ENCODE results near the gene ZDHHC17. TPM values are rescaled to one million over a fixed set of nuclear protein-coding genes. Genes with fewer than 3 reads are reported as not detected.

ZDHHC17 gene
- total RNA-seq, 1 experiment from 2014 or later, result 31.4 TPM

DNA sequence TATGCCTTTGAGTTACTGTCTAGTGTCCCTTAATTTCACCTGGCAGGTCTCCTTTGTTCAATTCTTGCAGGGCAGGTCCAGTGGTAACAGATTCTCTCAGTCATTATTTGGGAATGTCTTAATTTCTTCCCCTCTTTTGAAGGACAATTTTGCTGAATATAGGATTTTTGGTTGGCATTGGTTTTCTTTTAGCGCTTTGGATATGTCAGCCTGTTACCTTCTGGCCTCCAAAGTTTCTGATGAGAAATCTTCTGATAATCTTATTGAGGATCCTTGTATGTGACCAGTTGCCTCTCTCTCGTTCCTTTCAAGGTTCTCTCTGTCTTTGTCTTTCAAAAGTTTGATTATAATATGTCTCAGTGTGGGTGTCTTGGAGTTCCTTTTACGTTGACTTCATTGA lies 38.1 kb downstream of the ZDHHC17 start:
- Mint-ChIP-seq H3K27ac (ENCODE audit: unreplicated experiment) (no peak overlapping the region), H3K27me3 (ENCODE audit: unreplicated experiment) (no peaks in the 10 kb centered on the region), H3K4me3 (ENCODE audit: low read depth, unreplicated experiment) (no peak overlapping the region), H3K4me1 (ENCODE audit: low read depth, unreplicated experiment) (no peaks in the 10 kb centered on the region), H3K36me3 (ENCODE audit: insufficient read depth, unreplicated experiment) (no peaks in the 10 kb centered on the region), H3K9me3 (ENCODE audit: low read depth, unreplicated experiment) (peaks cover 3% of the 10 kb centered on the region)
- BruUV-seq (replicated peaks), result no TSS peak
- intact Hi-C loops (cut with micrococcal nuclease; ENCODE audit: unreplicated experiment), result no loop called here
- TF ChIP-seq, protein P1, sequence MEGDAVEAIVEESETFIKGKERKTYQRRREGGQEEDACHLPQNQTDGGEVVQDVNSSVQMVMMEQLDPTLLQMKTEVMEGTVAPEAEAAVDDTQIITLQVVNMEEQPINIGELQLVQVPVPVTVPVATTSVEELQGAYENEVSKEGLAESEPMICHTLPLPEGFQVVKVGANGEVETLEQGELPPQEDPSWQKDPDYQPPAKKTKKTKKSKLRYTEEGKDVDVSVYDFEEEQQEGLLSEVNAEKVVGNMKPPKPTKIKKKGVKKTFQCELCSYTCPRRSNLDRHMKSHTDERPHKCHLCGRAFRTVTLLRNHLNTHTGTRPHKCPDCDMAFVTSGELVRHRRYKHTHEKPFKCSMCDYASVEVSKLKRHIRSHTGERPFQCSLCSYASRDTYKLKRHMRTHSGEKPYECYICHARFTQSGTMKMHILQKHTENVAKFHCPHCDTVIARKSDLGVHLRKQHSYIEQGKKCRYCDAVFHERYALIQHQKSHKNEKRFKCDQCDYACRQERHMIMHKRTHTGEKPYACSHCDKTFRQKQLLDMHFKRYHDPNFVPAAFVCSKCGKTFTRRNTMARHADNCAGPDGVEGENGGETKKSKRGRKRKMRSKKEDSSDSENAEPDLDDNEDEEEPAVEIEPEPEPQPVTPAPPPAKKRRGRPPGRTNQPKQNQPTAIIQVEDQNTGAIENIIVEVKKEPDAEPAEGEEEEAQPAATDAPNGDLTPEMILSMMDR (IDR thresholded peaks at IDR 0.05; ENCODE audit: unreplicated experiment), result no peak
- DNase-seq, result no peak
- CTCF ChIA-PET, result no interaction called here

DNA sequence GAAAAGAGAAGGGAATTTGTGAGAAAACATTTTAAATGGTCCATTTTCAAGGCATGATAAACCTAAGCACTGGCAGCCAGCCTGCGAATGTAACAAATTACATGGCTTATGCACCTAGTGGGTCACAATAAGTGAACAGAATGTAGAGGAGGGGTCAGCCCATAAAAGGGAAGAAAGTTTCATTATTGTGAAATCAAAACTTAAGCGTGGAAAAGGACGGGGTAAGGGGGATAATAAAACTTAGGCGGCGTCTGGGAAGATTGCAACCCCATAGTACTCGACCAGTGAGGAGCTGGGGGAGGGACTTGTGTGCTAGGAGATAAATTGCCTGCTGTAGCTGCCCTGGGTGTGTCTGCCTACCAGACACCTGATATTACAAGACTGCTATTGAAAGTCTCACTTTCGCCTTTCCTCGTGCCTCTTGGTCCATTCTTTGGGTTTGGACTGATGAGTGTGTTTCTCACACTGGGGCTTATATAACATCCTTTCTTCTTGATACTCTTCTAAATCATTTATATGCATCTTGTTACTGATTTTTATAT lies 40.6 kb downstream of the ZDHHC17 start:
- no peak overlapping the region for H3K27ac Mint-ChIP-seq (ENCODE audit: unreplicated experiment)
- TF ChIP-seq, protein P1 (IDR thresholded peaks at IDR 0.05; ENCODE audit: unreplicated experiment), result no peak
- H3K27me3 Mint-ChIP-seq (ENCODE audit: unreplicated experiment), result no peaks in the 10 kb centered on the region
- H3K36me3 Mint-ChIP-seq (ENCODE audit: insufficient read depth, unreplicated experiment), result no peaks in the 10 kb centered on the region
- no peaks in the 10 kb centered on the region for H3K4me1 Mint-ChIP-seq (ENCODE audit: low read depth, unreplicated experiment)
- intact Hi-C loops (cut with micrococcal nuclease; ENCODE audit: unreplicated experiment), result no loop called here
- CTCF ChIA-PET, result no interaction called here
- DNase-seq, result no peak
- no TSS peak for BruUV-seq (replicated peaks)
- no peak overlapping the region for H3K4me3 Mint-ChIP-seq (ENCODE audit: low read depth, unreplicated experiment)
- H3K9me3 Mint-ChIP-seq (ENCODE audit: low read depth, unreplicated experiment), result peaks cover 3% of the 10 kb centered on the region

DNA sequence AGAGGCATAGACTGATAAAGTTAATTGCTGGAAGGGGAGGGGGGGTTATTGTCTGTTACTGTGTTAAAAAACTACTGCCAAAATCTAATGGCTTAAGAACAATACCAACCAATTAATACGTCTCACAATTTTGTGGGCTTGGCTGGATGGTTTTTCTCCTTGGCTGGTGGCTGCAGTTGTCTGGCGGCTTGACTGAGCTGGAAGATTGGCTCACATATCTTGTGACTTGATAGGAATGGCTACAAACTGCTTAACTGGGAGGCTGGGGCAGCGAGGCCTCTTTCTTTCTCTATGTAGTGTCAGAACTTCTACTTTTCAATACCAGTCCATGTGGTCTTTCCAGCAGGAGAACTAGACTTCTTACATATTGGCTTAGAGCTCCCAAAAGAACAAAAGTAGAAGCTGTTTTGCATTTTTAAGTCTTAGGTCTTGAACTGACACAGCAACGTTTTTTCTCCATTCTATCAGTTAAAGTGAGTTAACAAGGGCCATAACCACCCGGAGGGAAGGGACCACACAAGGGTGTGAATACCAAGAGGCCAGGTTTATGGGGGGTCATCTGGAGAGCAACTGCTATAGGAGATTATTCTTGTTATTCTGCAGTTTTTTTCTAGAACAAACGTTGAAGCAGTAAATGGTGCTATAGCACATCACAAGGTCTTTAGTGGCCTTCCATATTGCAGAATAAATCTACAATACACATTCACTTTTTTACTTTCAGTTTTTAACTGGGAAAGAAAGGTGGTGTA lies 46.9 kb downstream of the ZDHHC17 start:
- H3K9me3 Mint-ChIP-seq (ENCODE audit: low read depth, unreplicated experiment), result no peaks in the 10 kb centered on the region
- no peaks in the 10 kb centered on the region for H3K36me3 Mint-ChIP-seq (ENCODE audit: insufficient read depth, unreplicated experiment)
- H3K4me3 Mint-ChIP-seq (ENCODE audit: low read depth, unreplicated experiment), result no peak overlapping the region
- no peak overlapping the region for H3K27ac Mint-ChIP-seq (ENCODE audit: unreplicated experiment)
- no peak for DNase-seq
- H3K4me1 Mint-ChIP-seq (ENCODE audit: low read depth, unreplicated experiment), result no peaks in the 10 kb centered on the region
- TF ChIP-seq, protein P1 (IDR thresholded peaks at IDR 0.05; ENCODE audit: unreplicated experiment), result no peak
- BruUV-seq (replicated peaks), result no TSS peak
- CTCF ChIA-PET, result no interaction called here
- intact Hi-C loops (cut with micrococcal nuclease; ENCODE audit: unreplicated experiment), result no loop called here
- H3K27me3 Mint-ChIP-seq (ENCODE audit: unreplicated experiment), result no peaks in the 10 kb centered on the region

DNA sequence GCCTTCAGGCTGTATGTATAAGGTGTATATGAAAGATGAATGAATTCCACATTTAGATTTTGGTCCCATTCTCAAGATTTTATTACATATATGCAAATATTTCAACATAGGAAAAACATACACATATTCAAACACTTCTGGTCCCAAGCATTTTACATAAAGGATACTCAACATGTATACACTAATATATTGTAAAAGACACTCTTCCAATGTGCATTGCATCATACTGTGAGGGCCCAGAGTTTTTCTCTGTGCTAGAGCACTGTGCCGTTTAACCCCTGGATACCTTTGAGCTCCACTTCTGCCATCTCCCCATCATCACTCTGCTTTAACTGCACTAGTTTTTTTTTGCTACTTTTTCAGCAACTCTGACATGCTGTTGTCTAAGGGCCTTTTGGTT lies 48.1 kb downstream of the ZDHHC17 start:
- no TSS peak for BruUV-seq (replicated peaks)
- H3K36me3 Mint-ChIP-seq (ENCODE audit: insufficient read depth, unreplicated experiment), result no peaks in the 10 kb centered on the region
- H3K27me3 Mint-ChIP-seq (ENCODE audit: unreplicated experiment), result no peaks in the 10 kb centered on the region
- no peaks in the 10 kb centered on the region for H3K9me3 Mint-ChIP-seq (ENCODE audit: low read depth, unreplicated experiment)
- H3K4me3 Mint-ChIP-seq (ENCODE audit: low read depth, unreplicated experiment), result no peak overlapping the region
- intact Hi-C loops (cut with micrococcal nuclease; ENCODE audit: unreplicated experiment), result no loop called here
- no peak for DNase-seq
- no peak overlapping the region for H3K27ac Mint-ChIP-seq (ENCODE audit: unreplicated experiment)
- TF ChIP-seq, protein P1 (IDR thresholded peaks at IDR 0.05; ENCODE audit: unreplicated experiment), result no peak
- no peaks in the 10 kb centered on the region for H3K4me1 Mint-ChIP-seq (ENCODE audit: low read depth, unreplicated experiment)
- CTCF ChIA-PET, result no interaction called here

All from Calu3 (cell line).